Measurements from ENCODE around the gene GATB.

The GATB gene

DNA sequence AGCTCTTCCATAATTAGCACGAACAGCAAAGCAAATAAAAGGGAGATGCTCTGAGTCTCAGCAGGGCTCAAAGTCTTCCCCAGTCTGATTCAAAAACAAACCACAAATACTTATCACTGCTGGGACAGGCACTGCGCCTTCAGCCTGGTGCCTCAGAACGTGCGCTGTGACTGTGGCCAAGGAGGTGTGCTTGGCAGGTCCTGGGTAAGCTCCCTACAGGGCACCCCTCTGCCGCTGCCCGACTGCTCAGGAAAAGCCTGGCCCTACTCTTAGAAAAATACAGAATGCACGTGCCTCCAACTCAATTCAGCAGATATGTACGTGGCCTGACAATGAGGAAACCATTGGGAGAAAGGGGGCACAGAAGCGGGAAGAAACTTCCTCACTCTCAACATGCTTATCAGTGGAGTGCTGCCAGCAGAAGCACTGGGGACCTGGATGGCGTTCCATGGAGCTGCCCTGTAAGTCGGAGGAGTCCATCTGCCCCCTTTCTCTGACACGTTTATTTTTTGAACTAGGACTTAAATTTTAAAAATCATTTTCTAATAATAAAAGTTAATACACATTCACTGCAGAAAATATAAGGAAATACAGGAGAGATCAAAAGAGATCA is 86.8 kb downstream of the GATB start:
- DNase-seq (ENCODE audit: low read depth) = no peak

DNA sequence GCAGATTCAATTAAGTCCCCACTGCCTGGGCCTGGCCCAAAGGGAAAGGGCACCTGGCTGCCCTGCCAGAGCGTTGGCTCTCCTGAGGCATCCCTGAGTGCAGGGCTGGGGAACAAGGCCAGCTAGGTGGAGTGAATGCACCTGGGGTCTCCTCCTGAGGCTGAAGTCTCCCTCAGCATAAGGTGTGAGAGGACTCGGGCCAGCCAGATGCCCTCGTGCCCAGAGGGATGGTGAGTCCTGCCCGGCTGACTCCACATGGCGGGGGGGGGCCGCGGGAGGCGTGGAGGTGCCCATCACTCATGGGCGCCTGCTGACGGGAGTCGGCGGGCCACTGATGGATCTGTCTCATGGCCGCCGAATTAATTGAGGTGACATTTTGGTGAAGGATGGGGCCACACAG is 87.8 kb downstream of the GATB start:
- DNase-seq (ENCODE audit: low read depth) = no peak

DNA sequence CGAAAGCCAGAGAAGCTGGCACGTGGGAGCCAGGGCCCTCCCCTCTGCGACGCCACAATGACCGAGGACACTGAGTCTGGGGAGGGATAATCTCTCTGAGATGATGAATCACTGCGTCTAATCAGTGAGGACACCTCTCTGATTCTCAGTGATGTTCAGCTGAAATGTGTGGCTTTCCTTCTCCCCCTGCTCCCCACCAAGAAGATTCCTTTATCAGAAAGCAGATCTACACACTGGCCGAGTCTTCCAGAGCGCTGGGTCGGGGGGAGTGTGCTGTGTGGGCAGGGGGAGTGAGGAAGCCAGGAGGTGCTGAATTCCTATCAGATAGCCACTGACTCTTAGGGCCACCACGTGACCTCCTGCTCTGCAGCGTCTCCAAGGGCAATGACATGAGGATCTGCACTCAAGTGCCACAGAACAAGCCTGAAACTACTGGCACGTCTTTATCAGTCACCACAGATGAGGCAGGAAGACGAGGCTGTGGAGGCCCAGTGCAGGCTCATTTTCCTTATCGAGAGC is 89.2 kb downstream of the GATB start:
- no peak for DNase-seq (ENCODE audit: low read depth)

DNA sequence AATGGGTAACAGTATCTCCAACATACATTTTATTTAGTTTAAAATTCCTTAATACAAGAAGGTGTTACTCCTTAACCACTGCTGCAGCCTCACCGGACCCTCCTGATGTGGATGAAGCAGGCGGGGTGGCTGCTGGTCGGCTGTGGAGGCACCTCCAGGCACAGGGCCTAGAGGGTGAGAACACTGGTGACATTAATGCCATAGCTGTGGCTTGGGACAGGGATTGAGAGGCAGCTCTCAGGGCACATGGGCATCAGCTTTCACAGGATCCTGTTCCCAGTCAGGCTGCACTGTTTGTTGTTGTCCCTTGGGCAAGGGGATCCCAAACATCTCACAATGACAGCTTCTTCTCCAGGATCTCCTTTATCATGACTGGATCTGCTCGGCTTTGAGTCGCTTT is 90.0 kb downstream of the GATB start:
- no peak for DNase-seq (ENCODE audit: low read depth)

DNA sequence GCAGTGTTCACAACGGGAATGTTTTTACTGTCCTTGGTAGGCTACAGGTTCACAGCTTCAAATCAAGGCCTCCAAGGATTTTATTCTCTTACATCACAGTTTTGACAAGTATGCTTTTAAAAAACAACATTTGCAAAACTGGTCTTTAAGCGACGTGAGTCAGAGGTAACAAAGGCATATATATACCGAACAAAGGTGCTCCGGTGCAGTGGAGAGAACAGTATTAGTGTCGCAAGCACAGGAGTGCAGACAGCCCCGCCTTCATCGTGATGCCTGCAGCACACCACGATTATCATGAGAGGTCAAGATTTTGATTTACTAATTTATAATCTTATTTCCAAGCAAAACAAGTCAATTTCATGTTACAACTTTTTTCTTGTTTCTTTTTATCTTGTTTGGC is 90.8 kb downstream of the GATB start:
- no peak for DNase-seq (ENCODE audit: low read depth)

DNA sequence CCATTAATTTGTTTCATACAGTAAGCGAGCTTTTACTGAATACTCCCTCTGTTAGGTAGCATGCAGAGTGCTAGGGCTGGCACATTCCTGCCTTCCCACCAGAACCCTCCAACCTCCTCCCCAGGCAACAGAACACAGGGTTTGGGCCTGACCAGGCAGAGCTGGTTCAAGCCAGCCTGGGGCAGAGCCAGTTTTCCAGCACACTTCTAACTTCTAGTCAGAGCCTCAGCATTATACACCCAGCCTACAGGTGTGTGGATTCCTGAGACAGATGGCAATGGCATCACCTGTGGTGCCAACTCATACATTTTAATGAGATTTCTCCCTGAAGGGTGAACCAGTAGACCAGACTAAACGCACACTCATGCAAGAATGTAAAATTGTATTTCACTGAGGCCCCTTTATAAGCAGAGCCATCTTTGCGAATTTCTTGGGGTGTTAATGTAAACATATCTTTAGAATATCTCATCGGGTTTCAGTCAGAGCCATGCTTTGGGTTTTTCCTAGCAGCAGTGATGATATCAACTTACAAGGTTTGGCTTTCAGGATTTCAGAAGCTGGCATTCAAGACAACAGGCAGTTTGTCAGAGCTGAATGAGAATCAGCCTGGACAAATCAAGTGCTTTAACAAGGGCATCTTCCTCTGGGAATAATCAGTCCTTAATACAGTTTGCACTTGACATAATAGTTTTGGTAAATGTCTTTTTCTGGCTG is 92.0 kb downstream of the GATB start:
- no peak for DNase-seq (ENCODE audit: low read depth)

DNA sequence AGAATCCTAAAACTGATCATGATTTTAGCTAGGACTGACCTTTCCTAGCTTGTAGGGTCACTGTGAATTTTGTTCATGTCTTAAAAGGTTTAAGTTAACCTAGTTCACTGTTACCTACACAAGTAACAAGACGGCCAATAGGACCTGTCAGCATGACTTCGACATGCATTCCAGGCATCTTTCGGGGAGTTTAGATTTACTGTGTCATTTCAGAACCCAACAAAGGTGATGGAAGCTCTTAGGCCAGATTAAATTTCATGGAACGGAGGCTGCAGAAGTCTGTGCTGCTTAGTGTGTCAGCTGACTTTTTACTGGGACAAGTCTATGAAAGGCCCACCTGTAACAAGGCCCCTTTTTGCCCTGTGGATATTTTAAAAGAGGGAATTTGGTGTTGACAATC is 93.1 kb downstream of the GATB start:
- DNase-seq (ENCODE audit: low read depth) = no peak

DNA sequence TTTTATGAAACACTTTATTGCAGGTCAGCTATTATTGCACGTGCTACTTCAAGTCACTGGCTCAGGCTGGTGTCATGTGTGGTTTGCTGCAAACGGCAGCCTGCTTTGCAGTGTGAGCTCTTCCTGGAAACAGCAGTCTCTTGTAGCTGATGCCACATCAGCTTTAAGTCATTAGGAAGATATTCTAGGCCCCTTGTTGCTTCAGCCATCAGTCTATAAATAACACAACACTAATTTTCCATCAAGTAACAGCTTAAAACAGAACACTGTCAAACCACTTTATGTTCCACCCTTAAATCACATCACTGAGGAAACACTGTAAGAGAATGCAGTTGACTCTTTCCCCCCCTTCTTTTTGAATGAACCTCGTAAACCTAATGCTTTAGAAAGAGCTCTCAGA is 93.8 kb downstream of the GATB start:
- DNase-seq (ENCODE audit: low read depth) = no peak

DNA sequence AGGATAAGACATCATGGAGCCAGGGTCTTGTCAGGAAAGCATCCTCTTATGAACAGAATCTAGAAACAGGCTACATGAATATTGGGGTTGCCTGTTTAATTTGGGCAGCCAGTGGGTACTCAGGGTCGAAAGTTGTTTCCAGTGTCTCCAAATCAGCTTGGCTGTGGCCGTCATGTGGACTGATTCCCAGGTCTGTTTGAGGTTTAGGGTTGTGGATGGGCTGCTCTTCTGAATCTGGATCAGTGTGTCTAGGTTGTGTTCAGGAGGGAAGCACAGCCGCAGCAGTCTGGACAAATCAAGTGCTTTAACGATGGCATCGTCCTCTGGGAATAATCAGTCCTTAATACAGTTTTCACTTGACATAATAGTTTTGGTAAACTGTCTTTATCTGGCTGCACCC is 94.3 kb downstream of the GATB start:
- no peak for DNase-seq (ENCODE audit: low read depth)

DNA sequence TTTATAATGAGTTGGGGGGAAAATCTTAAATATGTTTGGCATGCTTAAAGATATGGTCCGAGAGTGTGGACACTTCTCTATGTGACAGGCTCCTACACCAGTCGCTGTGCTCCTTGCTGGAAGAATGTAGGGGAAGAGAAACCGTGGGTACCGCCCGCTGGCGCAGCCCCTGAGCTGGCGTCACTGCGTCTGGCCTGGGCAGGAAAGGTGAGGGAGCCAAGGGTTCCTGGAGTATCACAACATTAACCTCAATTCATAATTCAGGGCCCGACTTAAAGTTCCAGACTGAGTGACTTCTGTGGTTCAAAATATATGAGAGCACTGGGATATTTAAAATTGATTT is 95.1 kb downstream of the GATB start:
- DNase-seq (ENCODE audit: low read depth) = no peak

DNA sequence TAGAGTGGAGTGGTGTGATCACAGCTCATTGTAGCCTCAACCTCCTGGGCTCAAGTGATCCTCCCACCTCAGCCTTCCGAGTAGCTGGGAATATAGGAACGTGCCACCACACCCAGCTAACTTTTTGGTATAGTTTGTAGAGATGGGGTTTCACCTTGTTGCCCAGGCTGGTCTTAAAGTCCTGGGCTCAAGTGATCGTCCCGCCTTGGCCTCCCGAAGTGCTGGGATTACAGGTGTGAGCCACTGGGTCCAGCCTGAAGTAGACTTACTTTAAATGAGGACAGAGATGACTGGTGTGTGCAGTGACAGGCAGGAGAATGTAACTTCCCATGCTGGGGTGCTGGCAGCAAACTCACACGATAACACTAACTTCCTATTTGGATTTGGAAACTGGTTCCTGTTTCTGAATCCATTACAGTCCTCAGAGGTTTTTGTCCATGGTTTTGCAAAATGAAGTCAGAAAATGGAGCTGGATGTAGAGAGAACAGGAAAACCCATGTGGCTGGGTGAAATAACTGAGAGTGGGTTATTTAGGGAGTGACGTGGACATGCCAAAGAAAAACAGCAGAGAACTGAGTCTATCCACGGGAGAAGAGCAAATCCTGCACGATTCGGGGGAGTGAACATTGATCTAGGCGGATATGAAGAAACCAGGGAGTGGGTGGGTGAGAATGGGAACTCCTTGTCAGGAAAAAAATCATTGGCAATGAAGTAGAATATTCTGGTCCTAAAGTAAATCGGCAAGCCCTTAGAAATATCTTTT is 95.6 kb downstream of the GATB start:
- DNase-seq (ENCODE audit: low read depth) = no peak

DNA sequence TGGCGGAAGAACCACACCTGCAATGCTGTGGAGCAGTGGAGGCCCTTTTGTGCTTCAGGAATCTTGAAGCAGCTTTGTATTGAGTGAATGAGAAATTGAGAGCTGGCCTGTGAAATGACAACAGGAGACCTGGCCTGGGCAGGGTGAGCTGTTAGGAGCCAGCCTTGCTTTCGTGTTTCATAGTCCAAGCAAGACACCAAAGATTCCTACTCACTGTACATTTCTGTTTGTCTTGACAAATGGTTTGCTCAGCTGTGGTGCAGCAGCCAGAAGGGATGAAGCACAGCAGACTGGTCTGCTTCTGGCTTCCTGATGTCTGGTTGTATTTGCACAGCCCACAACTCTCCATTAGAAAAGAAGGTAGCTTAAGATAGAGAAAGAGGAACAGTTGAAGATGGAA is 96.5 kb downstream of the GATB start:
- no peak for DNase-seq (ENCODE audit: low read depth)

DNA sequence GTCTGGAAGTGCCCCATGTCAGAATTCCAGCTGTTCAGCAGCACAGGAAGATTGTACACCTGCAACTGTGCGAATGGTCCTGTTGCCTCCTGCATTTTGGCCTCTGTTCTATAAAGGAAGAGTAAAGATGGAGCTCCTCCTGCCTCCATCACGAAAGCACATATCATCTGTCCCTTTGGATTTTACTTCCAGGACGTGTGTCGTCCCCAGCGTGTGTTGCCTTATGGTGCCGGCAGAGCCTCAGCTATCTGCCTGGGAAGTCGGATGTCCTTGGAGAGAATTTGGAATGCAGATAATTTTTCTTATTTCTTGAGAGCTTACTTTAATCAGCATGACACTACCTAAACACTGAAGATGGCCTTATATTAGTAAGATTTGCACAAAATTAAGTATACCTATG is 97.7 kb downstream of the GATB start:
- DNase-seq (ENCODE audit: low read depth) = no peak

DNA sequence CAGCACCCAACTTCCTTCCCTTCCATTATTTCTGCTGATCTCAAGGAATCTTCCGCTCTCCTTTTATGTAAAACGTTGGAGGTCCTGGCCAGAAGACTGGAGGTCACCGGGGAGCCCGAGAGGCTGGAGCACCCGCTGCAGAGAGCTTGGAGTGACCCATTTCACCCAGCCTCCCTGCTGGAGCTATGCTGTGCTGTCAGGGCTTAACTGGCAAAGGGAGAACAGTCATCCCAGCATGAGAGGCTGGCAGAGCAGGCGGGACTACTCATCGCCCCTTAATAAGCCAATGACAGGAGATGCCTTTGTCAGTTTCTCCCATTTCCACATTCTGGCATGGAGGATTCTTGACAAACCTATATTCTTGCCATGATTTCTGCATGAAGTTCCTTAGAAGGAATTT is 98.9 kb downstream of the GATB start:
- DNase-seq (ENCODE audit: low read depth) = no peak

DNA sequence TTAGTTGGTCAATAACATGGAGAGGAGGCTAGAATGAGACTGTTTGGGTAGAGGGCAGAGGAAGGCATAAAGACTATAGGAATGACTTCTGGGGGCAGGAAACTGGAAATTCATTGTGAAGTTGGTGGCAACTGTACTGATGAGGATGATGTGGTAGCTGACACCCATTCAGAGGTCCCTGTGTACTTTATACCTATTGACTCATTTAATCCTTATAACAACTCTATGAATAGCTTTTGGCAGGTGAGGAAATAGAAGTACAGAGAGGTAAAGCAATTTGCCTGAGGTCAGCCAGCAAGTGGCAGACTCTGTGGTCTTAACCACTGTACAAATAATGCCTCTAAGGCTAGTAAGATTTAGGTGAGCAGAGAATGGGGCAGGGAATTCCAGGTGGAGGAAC is 100.1 kb downstream of the GATB start:
- no peak for DNase-seq (ENCODE audit: low read depth)

DNA sequence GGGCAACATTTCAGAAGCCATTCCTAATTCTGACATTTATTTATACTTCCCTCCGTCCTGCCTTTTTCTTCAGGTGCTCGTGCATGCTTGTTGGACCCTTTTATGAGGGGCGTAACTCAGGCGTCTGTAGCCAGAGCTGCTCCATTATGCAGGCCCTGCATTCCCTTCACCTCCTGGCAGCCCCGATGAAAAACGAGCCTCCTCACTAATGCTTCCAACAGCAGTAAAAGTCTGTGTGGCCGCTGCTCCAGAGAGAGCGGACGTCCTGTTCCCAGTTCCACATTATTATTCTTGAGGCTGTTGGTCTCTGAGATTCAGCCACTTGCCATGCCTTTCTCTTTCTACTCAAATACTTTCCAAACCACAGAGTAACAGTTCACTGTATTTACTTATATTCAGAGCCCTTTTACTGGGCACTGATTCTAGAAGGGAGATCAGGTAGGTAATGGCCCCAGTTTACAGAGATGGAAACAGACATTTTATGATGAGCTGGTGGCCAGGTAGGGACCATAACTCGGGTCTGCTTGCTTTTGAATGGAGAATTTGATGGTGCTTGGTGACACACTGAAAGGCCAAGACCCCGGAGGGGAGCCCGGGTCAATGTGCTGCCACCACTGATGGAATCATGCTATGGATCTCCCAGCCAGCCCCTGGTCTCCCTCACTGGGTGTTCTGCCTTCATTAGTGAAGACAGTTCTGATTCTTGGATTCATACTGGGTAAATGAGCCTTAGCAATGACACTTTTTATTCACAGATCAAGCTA is 101.0 kb downstream of the GATB start:
- no peak for DNase-seq (ENCODE audit: low read depth)

DNA sequence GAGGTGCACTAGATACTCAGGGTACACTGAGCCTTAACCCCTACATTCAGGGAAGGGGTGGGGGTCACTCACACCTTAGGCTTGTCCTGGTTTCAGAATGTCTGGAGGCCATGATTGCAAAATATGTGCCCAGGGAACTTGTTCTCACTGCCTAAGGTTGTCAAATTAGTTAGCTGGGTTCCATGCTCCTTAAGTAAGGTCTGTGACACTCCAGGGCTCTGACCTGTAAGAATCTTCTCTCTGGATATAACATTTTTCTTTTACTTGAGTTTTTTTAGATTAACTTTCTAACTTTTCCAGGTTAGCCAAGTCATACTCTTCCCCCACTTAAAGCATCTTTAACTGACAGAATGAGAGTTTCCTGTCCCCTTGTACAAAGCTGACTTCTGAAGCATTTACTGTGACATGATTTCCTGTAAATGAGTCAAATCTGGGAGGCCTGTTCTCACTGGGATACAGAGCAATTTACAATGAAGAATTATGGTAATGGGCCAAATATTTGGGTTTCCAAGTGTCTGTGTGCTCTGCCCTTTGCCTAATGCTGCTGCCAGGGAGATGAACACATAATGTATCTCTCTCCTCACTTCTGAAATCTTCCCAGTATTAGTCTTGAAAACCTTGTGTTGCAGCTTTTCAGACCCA is 101.7 kb downstream of the GATB start:
- DNase-seq (ENCODE audit: low read depth) = no peak

DNA sequence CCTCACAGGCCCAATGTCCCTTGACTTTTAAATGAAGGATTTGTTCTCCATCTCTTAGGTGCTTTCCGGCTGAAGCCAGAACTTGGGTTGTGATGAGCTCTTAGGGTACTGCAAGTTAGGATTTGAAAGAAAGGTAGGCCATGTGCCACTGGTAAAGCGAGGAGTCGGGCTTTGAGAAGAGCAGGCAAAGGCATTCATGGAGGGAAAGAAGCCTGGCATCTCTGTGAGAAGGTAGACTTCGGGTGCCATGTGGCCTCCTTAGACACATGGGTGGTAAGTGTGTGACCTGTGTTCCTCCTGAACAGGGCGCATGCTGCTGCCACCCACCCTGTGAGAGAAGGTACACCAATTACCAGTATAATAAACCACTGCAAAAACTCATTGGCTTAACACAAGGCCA is 102.9 kb downstream of the GATB start:
- DNase-seq (ENCODE audit: low read depth) = no peak

DNA sequence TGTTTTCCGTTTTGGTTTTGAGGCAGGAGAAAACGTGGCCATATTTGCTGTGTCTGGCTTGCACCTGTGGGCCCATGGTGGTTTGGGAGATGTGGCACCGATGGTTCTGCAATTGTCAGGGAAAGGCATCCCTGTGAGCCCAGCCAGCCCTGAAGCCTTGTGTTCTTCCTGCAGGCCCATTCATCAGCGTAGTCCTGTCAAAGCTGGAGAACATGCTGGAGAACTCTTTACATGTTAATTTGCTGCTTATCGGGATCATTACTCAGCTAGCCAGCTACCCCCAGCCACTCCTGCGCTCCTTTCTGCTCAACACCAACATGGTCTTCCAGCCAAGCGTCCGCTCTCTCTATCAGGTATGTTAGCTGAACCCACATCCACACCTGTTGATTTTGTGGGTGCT is 104.7 kb downstream of the GATB start:
- DNase-seq (ENCODE audit: low read depth) = no peak

DNA sequence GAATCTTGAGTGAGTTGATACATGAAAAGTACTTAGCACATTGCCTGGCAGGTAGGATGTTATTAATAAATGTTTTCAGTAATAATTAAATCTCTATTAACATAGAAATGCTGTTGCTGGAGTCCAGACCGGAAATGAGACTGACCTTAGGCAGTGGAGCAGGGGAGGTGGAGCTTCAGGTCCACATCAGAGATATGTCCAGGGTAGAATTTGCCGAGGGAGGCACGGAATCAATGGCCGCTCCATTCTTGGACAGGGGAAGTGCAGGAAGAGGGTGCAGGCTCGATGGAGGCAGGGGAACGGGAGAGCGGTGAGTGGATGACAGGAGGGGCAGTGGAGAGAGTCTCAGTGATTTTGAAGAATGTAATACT is 107.3 kb downstream of the GATB start:
- no peak for DNase-seq (ENCODE audit: low read depth)

DNA sequence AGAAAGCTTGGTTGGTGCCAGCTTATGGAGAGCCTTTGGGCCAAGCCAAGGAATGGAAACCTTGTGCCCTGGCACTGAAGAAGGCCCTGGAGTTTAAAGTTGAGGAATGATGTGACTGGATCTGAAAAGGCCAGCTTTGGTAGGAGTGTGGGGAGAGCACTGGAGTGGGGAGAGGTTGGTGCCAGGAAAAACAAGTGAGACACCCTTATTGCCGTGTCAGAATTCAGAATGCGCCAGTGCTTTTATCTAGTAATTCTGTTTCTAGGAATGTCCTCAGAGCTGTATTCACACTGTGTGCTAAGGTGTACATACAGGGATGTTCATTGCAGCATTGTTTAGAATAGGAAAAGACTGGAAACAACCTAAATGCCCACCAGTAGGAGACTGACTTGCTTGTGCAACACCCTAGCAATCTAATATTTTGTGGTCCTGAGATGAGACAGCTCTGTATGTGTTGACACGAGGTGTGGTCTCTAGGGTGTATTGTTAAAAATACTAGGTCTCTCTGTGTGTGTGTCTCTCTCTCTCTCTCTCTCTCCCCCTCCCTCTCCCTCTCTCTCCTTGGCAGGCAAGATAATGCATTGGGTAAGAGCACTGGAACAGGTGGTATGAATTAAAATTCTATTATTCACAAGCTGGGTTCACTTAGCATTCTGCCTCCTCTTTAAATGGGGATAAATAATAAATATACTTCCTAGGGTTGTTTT is 107.8 kb downstream of the GATB start:
- DNase-seq (ENCODE audit: low read depth) = no peak

DNA sequence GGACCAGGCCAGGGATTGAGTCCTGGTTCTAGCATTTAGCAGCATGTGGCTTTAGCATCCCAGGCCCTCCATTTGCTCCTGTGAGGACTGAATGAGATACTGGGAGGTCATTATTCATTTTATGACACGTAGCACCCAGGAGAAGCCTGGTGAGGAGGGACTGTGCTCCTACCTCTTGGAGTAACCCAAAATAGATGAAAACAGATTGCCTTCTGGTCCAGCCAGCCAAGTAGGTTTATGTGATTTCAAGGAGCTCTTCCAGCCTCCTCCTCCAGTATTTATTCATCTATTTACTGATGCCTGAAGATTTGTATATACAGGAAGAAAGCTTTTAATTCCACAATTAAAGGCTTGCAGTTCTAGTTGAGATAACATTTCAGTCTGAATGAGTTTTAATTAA is 109.3 kb downstream of the GATB start:
- no peak for DNase-seq (ENCODE audit: low read depth)
